H1 (cell line): ENCODE results near the gene FOXL2NB.

Source experiments
- CTCF ChIP-seq, 3 experiments: IDR thresholded peaks; 1 replicate in 2 of 3; 2 replicates in 1 of 3; pipeline versions ENCODE4 v1.5.1 to v1.6.1; 2011; ENCODE audit warnings: low read length in 3 of 3, mild to moderate bottlenecking in 3 of 3, inconsistent platforms in 2 of 3, low read depth in 1 of 3, moderate library complexity in 1 of 3; ENCODE audit not compliant: insufficient read depth in 1 of 3; ENCODE audit errors: control extremely low read depth in 1 of 3
- POLR2A ChIP-seq, 2 experiments: IDR thresholded peaks; 1 replicate in 1 of 2; 2 replicates in 1 of 2; pipeline ENCODE4 v1.6.1; 2011; ENCODE audit warnings: low read depth in 2 of 2, low read length in 2 of 2, mild to moderate bottlenecking in 2 of 2; ENCODE audit errors: control extremely low read depth in 1 of 2
- TAF7 ChIP-seq: optimal IDR thresholded peaks from 2 replicates; pipeline ENCODE3; 2011; ENCODE audit warnings: low read depth, mild to moderate bottlenecking, inconsistent platforms, low read length, moderate library complexity, borderline replicate concordance

- TF ChIP-seq POLR2A (IDR thresholded peaks at IDR 0.05; ENCODE audit: control extremely low read depth in 1 of 2, low read depth in 2 of 2, low read length in 2 of 2) (no peak), CTCF (IDR thresholded peaks at IDR 0.05; ENCODE audit: control extremely low read depth in 1 of 3, insufficient read depth in 1 of 3, low read depth in 1 of 3, low read length in 3 of 3) (no peak), TAF7 (no peak)
Observed at GRCh38 chr3:138933068-138933668, 13.8 kb upstream of the FOXL2NB start.
